GM19035 (cell line): Measurements from ENCODE around the gene SAA2.
"Not testable (repeated sequence)": the region's sequence is repeated elsewhere in the genome, so short reads cannot be mapped to it uniquely, and the experiment has no call there.

Experiments used
- ATAC-seq: cut with Tn5 transposase; IDR thresholded peaks from one replicate; pipeline ENCODE4 v1.9.1; 2021; ENCODE audit not compliant: unreplicated experiment

SAA2 gene

DNA sequence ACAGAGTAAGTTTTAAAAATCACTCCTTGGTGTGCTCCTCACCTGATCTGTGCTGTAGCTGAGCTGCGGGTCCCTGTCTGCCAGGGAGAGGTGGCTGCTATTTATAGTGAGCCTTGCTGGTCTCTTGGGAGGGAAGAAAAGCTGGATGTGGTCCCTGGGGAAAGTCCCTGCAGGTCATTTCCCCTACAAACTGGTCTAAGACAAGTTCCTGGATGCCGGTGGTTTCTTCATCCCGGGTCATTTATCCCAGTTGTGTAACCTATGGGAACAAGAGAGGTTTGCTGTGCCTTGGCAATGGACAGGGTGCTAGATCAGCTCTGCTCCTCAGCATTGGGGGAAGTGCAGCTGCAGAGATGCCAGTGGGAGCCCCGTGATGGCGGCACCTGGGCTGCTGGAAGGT lies at the start of gene SAA2:
TSS of gene SAA2 (minus strand) at position 108 of the 400 bp plus-strand sequence. CDS start 657 bp downstream, outside the sequence.
- no peak for ATAC-seq

DNA sequence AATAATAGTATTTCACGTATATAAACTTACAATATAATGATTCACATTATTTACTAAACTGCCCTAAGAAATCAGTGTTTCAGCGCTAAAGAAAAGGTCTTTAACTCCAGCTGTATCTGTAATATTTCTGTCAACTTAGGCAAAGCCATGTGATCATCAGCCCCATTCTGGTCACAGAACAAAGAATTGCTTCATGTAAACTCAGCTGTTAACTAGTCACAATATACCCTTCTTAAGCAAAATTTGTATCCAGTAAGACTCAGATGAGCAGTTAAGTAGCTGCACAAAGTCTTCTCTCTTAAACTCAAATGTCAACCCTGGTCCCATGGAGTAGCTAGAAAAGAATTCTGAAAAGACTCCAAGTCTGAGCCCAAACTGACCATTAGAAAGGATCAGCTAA lies 46.8 kb upstream of the SAA2 start:
- ATAC-seq = no peak

DNA sequence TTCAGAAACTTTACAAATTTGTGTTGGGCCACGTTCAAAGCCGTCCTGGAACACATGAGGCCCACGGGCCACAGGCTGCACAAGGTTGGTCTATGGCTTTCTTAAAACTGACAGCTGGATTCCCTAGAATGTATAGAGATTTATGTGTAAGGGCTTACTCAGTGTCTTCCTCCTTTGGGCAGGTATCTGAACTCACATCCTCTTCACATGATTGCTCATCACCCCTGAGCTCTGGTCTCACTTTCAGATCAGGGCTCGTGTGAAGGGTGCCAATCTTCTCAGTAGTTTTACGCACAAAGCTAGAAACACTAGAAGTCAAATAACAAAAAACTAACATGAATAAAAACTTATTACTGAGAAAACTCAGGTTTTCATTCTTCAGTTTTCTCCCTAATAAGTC lies 46.4 kb upstream of the SAA2 start:
- ATAC-seq = no peak

DNA sequence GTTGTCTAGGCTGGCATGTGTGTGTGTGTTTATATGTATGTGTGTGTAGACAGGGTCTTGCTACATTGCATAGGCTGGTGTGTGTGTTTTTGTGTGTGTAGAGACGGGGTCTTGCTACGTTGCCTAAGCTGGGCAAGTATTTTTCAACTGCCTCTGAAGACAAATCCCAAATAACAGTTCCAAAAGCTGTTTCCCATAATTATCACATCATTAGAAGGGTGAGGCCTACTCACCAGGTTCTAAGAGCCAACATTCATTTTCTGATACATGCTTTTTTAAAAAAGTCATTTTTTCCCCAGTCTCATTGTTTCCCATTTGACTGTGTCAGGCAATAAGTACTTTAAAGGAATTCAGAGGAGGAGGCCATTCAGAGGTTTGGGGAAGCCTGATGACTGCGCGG lies 40.4 kb upstream of the SAA2 start:
- ATAC-seq = no peak

DNA sequence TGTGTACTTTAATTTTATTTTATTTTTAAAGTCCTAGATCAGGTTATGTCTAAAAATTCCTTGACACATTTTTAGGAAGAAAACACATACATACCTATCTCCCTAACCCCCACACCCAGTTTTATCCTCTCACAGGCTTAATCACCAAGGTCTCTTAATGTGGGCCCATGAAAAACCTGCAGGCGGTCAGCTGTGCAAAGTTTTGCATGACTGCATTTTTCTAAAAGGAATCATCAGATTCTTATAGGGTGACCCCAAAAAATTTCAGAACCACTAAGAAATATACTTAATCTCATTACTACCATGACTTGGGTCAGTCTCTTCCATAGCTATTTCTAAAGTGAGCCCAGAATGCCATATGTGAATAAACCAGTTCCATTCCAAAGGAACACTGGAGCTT lies 37.4 kb upstream of the SAA2 start:
- ATAC-seq = no peak

DNA sequence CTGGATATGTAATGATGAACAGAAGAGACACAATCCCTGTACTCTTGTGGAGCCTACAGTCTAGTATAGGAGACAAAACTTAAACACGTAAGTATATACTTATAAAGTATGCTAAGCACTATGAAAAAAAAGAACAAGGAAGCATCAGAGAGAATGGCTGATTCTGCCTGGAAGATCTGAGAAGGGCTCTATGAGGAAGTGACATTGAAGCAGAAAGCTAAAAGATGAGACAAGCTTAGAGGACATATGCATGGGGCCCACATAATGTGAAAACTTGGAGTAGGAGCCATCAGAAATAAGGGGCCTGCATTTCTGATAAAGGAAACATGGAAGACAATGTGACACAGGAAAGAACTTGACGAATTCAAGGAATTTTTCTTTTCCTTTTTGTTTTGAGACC lies 34.2 kb upstream of the SAA2 start:
- no peak for ATAC-seq

DNA sequence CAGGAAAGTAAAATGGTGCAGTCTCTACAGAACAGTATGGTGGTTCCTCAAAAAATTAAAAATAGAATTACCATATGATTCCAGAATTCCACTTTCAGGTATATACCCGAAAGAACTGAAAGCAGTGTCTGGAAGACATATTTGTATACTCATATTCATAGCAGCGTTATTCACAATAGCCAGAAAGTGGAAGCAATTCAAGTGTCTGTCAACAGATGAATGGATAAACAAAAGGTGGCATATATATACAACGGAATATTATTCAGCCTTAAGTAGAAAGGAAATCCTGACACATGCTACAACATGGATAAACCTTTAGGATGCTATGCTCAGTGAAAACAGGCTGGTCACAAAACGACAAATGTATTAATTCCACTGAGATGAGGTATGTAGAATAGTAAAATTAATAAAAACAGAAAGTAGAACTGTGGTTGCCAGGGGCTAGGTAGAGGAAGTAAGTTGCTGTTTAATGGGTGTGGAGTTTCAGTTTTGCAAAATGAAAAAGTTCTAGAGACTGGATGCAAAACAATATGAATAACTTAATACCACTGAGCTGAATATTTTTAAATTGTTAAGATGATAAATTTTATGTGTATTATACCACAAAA lies 32.1 kb upstream of the SAA2 start:
- peak; percentile 95 for ATAC-seq

DNA sequence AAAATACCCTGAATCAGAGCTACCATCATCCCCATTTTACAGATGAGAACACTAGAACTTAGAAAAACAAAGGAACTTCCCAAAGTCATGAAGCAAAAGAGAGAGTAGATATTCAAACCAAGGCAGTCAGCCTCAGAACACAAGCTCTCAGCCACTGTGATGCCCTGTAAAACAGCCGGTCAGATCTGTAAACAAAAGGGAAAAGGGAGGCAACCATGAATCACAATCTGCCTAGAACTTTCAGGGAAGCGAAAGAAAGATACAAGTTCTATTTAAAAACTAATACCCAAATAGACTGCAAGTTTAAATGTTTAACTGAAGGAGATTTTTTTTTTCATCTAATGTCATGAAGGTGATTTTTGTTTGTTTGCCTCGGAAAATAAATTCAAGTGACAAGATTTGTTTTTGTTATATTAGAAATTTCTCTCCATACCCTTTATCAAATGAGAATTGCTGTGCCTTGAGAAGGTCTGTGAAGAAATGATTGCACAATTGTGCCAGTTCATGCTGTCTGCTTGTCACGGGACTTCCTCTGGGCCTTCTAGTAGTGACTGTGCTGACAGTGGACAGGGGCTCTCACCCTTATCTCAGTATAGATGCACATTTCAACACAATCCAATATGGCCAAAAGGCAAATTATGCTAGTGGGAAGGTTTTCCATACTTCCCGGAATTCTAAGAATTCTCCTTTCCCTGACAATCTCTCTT lies 29.2 kb upstream of the SAA2 start:
- no peak for ATAC-seq

DNA sequence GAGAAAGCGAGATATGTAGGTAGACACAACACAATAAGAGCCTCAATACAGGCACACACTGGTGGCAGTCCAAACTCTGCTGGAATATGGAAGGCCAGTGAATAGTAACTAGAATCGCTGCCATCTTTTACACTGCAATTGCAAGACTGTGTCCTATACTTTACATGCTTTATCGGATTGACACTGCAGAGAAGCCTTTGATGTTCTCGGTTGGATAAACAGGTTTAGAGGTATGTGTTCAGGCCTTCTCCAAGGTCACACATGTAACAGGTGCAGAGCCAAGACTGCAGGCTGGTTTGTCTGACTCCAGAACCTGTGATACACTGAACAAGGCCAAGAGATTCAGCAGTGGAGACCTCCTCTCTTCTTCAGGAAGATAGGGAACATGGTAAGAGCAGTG lies 22.7 kb upstream of the SAA2 start:
- no peak for ATAC-seq

DNA sequence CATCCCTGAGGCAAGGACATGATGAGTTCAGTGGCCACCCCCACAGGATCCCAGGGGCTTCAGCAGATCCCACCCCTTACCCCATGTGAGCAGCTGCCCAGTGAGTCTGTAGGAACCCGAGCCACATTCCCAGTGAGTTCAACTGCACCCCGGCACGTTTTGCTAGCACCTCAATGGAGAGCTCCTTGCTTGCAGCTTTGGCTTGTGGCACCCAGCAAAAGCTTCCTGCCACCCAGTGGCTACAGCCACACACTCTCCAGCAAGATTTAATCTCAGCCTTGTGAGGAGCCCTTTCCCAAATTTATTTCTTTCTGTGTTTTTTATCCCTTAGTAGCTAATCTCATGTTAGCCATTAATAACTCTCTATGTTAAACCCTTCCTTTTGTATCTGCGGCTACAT lies 21.6 kb upstream of the SAA2 start:
- ATAC-seq = no peak

DNA sequence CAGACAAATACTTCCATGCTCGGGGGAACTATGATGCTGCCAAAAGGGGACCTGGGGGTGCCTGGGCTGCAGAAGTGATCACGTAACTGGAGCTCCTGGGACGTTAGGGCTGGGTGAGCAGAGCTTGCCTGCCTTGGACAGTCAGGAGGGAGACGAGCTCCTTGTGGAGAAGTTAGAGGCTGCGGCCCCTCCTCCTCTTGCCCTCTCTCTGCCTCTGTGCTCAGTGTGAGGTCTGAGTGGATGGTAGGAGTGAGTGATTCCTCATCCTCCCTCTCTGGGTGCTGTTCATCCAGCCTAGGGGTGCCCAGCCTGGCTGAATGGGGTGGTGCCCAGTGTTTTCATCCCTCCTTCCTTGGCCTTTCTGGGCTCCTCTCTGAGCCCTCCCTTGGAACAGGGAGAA lies 20.8 kb upstream of the SAA2 start:
- ATAC-seq = not testable (repeated sequence)

DNA sequence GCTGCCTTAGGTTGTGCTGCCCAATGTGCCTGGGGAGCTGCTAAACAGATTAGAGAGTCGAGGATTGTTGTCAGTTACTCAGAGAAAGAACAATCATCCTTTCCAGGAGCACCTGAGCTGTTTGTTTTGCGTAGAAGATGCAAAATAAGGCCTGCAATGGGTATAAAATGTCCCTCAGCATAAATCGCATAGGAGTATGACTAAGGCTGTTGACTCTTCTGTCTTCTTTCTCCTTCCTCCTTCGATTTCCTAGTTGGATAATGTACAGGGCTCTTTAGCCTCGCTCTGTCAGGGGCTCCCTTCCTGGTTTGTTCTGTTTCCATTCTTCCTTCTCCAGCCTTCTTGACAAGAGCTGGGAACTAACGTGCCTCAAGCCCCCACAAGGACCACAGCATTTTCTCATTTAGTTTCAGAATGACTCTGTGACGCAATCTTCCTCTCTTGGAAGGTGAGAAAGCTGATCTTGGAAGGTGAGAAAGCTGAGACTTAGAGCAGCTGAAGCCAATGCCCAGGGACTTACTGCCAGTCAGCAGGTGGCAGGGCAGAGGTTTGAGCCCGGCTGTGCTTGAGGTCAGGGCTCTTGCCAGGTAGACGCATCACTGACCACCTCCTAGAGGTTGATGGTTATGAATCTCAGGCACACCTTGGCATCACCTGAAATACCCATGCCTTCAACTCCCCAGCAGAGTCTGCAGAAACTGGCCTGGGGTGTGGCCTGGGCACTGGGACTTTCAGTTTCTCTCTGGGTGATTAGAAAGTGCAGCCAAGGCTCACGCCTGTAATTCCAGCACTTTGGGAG lies 19.1 kb upstream of the SAA2 start:
- peak; percentile 54 for ATAC-seq

DNA sequence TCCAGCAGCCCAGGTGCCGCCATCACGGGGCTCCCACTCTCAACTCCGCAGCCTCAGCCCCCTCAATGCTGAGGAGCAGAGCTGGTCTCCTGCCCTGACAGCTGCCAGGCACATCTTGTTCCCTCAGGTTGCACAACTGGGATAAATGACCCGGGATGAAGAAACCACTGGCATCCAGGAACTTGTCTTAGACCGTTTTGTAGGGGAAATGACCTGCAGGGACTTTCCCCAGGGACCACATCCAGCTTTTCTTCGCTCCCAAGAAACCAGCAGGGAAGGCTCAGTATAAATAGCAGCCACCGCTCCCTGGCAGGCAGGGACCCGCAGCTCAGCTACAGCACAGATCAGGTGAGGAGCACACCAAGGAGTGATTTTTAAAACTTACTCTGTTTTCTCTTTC lies 17.5 kb upstream of the SAA2 start, which contains the start of gene SAA1:
TSS of gene SAA1 (plus strand) at position 316 of the 400 bp plus-strand sequence. CDS start 624 bp downstream, outside the sequence.
- no peak for ATAC-seq

DNA sequence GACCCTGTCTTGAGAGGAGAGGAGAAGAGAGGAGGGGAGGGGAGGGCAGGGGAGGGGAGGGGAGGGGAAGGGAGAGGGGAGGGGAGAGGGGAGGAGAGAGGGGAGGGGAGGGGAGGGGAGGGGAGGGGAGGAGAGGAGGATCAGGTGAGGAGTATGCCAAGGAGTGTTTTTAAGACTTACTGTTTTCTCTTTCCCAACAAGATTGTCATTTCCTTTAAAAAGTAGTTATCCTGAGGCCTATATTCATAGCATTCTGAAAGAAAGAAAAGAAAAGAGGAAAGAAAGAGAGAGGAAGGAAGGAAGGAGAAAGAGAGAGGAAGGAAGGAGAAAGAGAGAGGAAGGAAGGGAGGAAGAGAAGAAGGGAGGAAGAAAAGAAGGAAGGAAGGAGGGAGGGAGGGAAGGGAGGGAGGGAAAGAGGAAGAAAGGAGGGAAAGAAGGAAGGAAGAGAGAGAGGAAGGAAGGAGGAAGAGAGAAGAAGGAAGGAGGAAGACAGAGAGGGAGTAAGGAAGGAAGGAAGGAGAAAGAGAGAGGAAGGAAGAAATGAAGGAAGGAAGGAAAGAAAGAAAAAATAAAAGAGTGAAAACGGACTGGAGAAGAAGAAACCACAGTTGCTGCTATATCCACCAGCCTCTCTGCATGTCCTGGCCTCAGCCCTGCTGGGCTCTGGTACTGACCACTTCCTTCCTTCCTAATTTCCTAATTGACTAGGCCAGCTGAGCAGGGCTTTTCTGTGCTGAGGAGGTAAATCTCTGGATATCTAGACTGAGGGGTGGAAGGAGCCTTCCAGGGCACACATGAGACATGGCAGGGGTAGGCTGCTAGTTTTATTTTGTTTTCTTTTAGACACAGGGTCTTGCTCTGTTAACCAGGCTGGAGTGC lies 16.4 kb upstream of the SAA2 start:
- no peak for ATAC-seq

DNA sequence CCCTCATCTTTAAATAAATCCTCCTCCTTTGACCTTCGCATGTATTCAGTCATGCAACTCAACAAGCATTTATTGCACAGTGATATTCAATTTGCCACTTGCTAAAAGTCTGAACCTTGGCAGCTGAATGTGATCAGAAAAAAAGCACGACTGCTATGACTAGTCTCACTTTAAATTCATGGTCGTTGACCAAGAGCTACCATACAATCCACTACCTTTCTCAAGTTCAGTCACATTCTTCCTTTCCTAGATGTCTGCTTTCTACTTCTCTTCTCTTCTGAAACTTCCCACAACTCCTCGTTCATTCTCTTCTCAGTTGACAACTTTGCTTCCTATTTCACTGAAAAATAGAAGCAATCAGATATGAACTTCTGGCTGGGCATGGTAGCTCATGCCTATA lies 15.6 kb upstream of the SAA2 start:
- ATAC-seq = no peak

DNA sequence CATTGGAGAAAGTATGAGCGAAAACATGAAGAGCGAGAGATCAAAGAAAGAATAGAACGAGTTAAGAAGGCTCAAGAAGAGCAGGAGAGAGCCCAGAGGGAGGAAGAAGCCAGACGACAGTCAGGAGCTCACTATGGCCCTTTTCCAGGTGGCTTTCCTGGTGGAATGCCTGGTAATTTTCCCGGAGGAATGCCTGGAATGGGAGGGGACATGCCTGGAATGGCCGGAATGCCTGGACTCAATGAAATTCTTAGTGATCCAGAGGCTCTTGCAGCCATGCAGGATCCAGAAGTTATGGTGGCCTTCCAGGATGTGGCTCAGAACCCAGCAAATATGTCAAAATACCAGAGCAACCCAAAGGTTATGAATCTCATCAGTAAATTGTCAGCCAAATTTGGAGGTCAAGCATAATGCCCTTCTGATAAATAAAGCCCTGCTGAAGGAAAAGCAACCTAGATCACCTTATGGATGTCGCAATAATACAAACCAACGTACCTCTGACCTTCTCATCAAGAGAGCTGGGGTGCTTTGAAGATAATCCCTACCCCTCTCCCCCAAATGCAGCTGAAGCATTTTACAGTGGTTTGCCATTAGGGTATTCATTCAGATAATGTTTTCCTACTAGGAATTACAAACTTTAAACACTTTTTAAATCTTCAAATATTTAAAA lies 14.3 kb upstream of the SAA2 start:
- not testable (repeated sequence) for ATAC-seq

DNA sequence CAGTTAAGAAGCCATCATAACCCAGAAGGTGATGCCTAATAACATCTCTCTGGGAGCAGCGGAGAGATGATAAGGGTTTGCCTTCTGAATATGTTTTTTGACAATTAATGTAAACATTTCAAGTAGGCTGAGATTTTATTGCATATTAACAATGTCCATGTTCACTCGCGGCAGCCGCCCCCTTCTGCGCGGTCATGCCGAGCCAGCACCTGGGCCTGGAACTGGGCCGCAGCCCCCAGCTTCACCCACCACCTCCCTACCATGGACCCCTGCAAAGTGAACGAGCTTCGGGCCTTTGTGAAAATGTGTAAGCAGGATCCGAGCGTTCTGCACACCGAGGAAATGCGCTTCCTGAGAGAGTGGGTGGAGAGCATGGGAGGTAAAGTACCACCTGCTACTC lies 13.3 kb upstream of the SAA2 start:
- ATAC-seq = no peak

DNA sequence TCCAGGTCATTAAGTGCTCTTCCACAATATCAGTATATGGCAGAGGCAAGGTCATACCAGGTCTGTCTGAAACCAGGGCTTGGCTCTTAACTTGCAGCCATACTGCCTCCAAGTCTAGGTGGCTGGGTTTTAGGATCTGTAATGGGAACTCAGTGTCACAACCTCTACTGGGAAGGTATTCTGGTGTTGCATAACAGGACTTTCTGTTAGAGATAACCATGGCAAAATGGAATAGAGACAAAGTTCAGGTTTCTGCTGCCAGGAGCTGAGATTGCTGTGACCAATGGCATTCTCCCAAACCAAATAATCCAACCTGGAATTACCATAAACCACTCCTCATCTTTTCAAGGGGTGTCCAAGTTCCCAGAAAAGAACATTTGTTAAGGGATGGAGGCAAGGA lies 10.8 kb upstream of the SAA2 start:
- ATAC-seq = no peak

DNA sequence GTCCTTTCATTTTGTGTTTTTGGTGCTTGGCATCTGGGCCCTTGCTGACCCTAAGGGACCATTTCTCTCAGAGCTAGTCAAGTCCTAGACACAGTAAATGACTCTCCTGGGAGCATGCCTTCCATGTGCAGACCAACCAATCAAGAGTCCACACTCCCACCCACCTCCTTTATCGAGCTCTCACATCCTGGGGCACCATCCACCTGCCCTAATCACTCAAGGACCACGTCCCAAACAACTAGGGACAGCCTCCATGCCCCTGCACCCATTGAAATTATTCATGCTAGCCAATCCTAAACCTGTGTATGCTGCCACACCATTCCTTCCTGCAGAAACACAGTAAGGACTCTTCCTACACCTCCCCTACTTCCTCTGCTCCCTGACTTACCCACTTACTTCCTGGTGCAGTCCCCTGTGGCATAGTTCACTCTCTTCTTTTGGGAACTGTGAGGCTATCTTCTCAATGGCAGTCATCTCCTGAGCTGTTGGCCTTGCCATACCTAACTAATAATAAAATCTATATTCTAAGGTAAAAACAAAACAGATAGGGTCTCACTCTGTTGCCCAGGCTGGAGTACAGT lies 6.4 kb upstream of the SAA2 start:
- no peak for ATAC-seq

DNA sequence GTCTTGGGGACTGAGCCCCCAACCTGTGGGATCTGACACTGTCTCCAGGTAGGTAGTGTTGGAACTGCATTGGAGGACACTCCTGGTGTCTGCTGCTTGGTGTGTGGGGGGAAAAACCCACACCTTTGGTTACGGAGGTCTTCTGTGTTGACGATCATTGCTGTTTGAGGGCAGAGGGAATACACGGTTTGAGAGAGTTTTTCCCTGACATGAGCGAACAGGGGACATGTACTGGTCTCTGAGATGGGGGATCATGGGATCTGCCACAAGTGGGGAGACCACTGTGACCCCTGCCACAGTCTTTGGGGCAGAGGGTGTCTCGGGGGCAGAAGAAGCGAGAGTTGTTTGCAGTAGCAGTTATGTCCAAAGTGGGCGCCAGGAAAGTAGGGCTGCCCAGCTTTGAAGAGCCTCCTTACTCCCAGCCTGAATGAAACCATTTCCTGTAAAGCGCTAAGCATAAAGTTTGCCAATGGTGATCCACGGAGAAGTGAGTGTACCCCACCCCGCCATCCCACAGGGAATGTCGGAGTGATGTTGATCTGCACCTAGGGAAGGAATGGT lies 5.4 kb upstream of the SAA2 start:
- ATAC-seq = no peak
